ENCODE measurements around the gene TBC1D4. TPM values are rescaled to one million over a fixed set of nuclear protein-coding genes. Genes with fewer than 3 reads are reported as not detected.

The TBC1D4 gene
- total and polyA plus RNA-seq, 9 of the 15 experiments (the other 6 are each of a cell fraction or from before 2014, with no cell fraction given) = 2.8 to 12.3 (median 7.0) TPM

DNA sequence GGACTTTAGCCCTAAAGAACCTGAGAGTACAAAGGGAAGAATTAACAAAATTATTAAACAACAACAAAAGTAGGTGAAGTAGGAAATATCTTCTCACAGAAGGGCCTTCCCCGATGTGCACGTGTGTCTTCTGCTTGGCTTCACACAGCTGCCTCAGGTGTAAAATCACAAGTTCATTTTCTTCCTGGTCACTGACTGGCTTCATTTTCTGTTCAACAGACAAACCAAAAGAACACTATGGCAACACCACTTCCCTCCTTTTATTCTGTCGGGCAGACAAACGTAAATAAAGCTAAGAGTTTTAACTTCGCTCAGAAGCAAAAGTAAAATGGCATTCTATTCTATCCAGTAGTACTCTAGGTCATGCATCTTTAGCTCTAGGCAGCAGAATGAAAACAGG lies 140.9 kb downstream of the TBC1D4 start:
- Histone ChIP-seq H3K4me1 (replicated peaks in 1 of 2; ENCODE audit: control insufficient read depth in 2 of 2, insufficient read depth in 2 of 2, low read length in 2 of 2) (no peaks in the 10 kb centered on the region), H3K4me2 (ENCODE audit: insufficient read depth, low read length) (no peak overlapping the region), H3K36me3 (ENCODE audit: control insufficient read depth, insufficient read depth, low read length) (no peaks in the 10 kb centered on the region; the same call in 2 of the 3 replicates), H3K79me2 (ENCODE audit: control insufficient read depth, insufficient read depth, low read length) (no peaks in the 10 kb centered on the region), H4K20me1 (replicated peaks; ENCODE audit: control insufficient read depth, insufficient read depth, low read length) (no peaks in the 10 kb centered on the region), H2AFZ (ENCODE audit: low read depth, low read length) (no peak overlapping the region), H3K9ac (ENCODE audit: insufficient read depth in 1 of 2, low read depth in 2 of 2, low read length in 2 of 2) (no peak overlapping the region), H3K27me3 (ENCODE audit: control insufficient read depth in 2 of 2, insufficient read depth in 2 of 2, low read length in 2 of 2) (no peaks in the 10 kb centered on the region), H3K27ac (ENCODE audit: extremely low read depth, low read depth, low read length) (no peak overlapping the region), H3K9me1 (ENCODE audit: control insufficient read depth, insufficient read depth, low read length) (no peaks in the 10 kb centered on the region), H3K4me3 (no peak overlapping the region), H3K9me3 (replicated peaks; ENCODE audit: control insufficient read depth, insufficient read depth, low read depth, low read length) (no peaks in the 10 kb centered on the region)
- no peak for FAIRE-seq
- intact Hi-C loops (cut with micrococcal nuclease) = no loop called here
- TF ChIP-seq ZNF79 (CRISPR knock-in tag; IDR thresholded peaks at IDR 0.05; ENCODE audit: low read depth) (no peak), ZNF764 (CRISPR knock-in tag; IDR thresholded peaks at IDR 0.05; ENCODE audit: low read depth) (no peak)
- ATAC-seq = no peak
- no peak for DNase-seq (ENCODE audit: extremely low read depth in 1 of 4, low spot score in 3 of 4)
- BruUV-seq (replicated peaks) = no TSS peak
- POLR2A ChIA-PET = no interaction called here
- WGBS (ENCODE audit: insufficient coverage, low coverage, missing lambda C conversion rate) = 60% methylated on average over 5 of the region's 5 CpGs
- in situ Hi-C loops (cut with MboI) = no loop called here
- CTCF ChIA-PET (ENCODE audit: low intra/inter-chr PET ratio) = no interaction called here

DNA sequence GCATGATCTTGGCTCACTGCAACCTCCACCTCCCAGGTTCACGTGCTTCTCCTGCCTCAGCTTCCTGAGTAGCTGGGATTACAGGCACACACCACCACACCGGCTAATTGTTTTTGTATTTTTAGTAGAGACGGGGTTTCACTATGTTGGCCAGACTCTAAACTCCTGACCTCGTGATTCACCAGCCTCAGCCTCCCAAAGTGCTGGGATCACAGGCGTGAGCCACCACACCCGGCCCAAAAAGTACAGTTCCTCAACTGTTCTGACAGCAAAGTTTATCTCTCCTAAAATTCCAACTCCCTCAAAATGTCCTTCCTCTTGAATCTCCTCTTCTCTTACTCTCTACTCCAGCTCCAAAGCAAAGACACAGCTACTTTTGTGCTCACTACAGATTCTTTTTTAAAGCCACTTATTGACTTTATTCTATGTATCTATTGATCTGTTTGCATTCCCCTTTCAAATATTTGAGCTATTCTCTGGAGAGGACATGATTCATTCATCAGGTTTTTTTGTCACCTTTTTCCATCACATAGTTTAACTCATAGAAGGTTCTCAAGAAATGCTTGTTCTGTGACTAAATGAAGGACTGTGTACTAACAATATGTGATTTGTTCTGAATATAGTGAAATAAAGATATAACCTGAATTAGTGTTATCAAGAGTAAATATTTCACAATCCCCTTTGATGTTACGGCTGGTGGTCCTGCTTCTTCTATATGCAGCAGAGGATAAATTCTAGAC lies 142.2 kb downstream of the TBC1D4 start:
- intact Hi-C loops (cut with micrococcal nuclease) (no loop called here), in situ Hi-C loops (cut with MboI) (no loop called here)
- FAIRE-seq (no peak), ATAC-seq (no peak), DNase-seq (ENCODE audit: extremely low read depth in 1 of 4, low spot score in 3 of 4) (no peak)
- Histone ChIP-seq H3K27ac (ENCODE audit: extremely low read depth, low read depth, low read length) (no peak overlapping the region), H3K4me1 (replicated peaks in 1 of 2; ENCODE audit: control insufficient read depth in 2 of 2, insufficient read depth in 2 of 2, low read length in 2 of 2) (no peaks in the 10 kb centered on the region), H3K4me2 (ENCODE audit: insufficient read depth, low read length) (no peak overlapping the region), H3K36me3 (ENCODE audit: control insufficient read depth, insufficient read depth, low read length) (peaks cover 3% of the 10 kb centered on the region; the same call in 1 of the 3 replicates), H2AFZ (ENCODE audit: low read depth, low read length) (no peak overlapping the region), H3K9me3 (replicated peaks; ENCODE audit: control insufficient read depth, insufficient read depth, low read depth, low read length) (no peaks in the 10 kb centered on the region), H3K79me2 (ENCODE audit: control insufficient read depth, insufficient read depth, low read length) (no peaks in the 10 kb centered on the region), H3K9me1 (ENCODE audit: control insufficient read depth, insufficient read depth, low read length) (no peaks in the 10 kb centered on the region), H3K9ac (ENCODE audit: insufficient read depth in 1 of 2, low read depth in 2 of 2, low read length in 2 of 2) (no peak overlapping the region), H3K4me3 (no peak overlapping the region), H3K27me3 (ENCODE audit: control insufficient read depth in 2 of 2, insufficient read depth in 2 of 2, low read length in 2 of 2) (no peaks in the 10 kb centered on the region), H4K20me1 (replicated peaks; ENCODE audit: control insufficient read depth, insufficient read depth, low read length) (no peaks in the 10 kb centered on the region)
- WGBS (ENCODE audit: insufficient coverage, low coverage, missing lambda C conversion rate) = 40% methylated on average over 6 of the region's 7 CpGs
- ChIA-PET POLR2A (interaction anchor here (0.7 kb wide), 2 partner anchors 12 to 135 kb away, joined by 3 to 4 read pairs; no protein-coding TSS in a partner anchor), CTCF (ENCODE audit: low intra/inter-chr PET ratio) (no interaction called here)
- BruUV-seq (replicated peaks) = no TSS peak
- TF ChIP-seq, protein P1, sequence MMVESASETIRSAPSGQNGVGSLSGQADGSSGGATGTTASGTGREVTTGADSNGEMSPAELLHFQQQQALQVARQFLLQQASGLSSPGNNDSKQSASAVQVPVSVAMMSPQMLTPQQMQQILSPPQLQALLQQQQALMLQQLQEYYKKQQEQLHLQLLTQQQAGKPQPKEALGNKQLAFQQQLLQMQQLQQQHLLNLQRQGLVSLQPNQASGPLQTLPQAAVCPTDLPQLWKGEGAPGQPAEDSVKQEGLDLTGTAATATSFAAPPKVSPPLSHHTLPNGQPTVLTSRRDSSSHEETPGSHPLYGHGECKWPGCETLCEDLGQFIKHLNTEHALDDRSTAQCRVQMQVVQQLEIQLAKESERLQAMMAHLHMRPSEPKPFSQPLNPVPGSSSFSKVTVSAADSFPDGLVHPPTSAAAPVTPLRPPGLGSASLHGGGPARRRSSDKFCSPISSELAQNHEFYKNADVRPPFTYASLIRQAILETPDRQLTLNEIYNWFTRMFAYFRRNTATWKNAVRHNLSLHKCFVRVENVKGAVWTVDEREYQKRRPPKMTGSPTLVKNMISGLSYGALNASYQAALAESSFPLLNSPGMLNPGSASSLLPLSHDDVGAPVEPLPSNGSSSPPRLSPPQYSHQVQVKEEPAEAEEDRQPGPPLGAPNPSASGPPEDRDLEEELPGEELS (CRISPR knock-in tag; IDR thresholded peaks at IDR 0.05; ENCODE audit: borderline replicate concordance) = no peak
- no peak for TF ChIP-seq PTBP1 (IDR thresholded peaks at IDR 0.05; ENCODE audit: low read depth, low read length)
- TF ChIP-seq SMARCA5 (IDR thresholded peaks at IDR 0.05) = no peak
- no peak for TF ChIP-seq TRIM24 (IDR thresholded peaks at IDR 0.05)
- no peak for TF ChIP-seq TBL1XR1 (IDR thresholded peaks at IDR 0.05; ENCODE audit: low read length in 2 of 2)
- TF ChIP-seq ZKSCAN1 (IDR thresholded peaks at IDR 0.05; ENCODE audit: low read depth, low read length) = no peak
- TF ChIP-seq, protein P2, sequence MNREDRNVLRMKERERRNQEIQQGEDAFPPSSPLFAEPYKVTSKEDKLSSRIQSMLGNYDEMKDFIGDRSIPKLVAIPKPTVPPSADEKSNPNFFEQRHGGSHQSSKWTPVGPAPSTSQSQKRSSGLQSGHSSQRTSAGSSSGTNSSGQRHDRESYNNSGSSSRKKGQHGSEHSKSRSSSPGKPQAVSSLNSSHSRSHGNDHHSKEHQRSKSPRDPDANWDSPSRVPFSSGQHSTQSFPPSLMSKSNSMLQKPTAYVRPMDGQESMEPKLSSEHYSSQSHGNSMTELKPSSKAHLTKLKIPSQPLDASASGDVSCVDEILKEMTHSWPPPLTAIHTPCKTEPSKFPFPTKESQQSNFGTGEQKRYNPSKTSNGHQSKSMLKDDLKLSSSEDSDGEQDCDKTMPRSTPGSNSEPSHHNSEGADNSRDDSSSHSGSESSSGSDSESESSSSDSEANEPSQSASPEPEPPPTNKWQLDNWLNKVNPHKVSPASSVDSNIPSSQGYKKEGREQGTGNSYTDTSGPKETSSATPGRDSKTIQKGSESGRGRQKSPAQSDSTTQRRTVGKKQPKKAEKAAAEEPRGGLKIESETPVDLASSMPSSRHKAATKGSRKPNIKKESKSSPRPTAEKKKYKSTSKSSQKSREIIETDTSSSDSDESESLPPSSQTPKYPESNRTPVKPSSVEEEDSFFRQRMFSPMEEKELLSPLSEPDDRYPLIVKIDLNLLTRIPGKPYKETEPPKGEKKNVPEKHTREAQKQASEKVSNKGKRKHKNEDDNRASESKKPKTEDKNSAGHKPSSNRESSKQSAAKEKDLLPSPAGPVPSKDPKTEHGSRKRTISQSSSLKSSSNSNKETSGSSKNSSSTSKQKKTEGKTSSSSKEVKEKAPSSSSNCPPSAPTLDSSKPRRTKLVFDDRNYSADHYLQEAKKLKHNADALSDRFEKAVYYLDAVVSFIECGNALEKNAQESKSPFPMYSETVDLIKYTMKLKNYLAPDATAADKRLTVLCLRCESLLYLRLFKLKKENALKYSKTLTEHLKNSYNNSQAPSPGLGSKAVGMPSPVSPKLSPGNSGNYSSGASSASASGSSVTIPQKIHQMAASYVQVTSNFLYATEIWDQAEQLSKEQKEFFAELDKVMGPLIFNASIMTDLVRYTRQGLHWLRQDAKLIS (CRISPR knock-in tag; IDR thresholded peaks at IDR 0.05) = no peak
- no peak for TF ChIP-seq ZNF146 (CRISPR knock-in tag; IDR thresholded peaks at IDR 0.05; ENCODE audit: unreplicated experiment)

All from K562 (cell line).